HG03432 (cell line): ENCODE data around the gene DVL3.

Experiments
- ATAC-seq: cut with Tn5 transposase; IDR thresholded peaks from one replicate; pipeline ENCODE4 v1.9.1; 2021; ENCODE audit warnings: mild to moderate bottlenecking, moderate library complexity; ENCODE audit not compliant: unreplicated experiment

Gene DVL3

DNA sequence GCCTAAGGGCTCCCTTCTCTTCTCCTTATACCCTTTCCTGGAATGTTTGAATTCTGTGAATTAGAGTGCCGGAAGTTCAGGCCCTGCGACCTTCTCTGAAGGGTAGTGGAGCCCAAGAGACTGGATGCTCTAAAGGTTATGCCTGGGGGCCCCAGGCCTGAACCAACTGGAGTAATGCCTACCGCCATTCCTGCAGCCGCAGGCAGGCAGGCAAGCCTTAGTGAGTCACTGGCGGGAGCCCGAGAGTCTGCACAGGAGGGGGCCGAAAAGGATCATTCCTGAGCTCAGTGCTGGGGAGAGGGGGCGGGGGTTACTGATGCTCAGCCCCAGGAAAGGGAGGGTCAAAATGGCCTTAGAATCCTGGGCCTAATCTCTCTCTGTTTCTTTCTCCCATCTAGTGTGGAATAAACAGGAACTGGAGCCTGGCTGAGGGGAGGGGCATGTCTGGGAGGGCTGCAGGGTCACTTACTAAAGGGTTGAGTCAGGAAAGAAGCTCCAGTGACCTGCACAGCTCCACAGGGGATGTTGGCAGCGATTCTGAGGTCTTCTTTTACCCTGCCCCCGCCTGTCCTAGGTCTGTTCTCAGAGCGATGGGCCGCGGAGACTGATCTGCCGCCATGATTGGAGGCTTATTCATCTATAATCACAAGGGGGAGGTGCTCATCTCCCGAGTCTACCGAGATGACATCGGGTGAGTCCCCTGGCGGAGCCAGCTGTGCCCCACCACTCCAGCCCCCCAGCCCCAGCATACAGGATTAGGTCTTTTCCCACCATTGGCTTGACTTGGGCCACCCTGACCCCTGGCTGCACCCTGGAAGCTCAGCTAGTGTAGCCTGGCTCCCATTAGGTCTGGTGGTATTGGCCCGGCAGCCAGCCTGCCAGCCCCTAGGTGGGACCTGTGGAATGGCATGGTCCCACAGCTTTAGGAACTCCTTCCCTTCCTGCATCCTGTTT is 21.5 kb downstream of the DVL3 start:
- ATAC-seq = no peak

DNA sequence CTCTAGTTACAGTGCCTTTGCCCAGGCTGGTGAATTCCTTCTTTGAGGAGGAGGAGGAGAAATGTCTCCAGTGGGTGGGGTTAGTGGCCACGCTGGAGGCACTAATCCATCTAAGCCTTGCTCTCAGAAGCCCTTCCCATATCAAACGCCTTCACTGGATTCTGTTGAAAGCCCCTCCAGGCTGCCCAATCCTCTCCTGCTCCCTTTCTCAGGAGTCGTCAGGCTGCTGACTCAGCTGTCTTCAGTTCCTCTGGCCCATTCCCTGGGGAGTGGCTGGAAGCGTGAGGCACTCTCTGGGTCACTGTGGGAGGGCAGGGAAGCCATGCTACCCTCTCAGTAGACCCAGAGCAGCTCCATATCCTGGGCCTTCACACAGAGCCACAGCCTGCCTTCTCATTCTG is 22.2 kb downstream of the DVL3 start:
- no peak for ATAC-seq

DNA sequence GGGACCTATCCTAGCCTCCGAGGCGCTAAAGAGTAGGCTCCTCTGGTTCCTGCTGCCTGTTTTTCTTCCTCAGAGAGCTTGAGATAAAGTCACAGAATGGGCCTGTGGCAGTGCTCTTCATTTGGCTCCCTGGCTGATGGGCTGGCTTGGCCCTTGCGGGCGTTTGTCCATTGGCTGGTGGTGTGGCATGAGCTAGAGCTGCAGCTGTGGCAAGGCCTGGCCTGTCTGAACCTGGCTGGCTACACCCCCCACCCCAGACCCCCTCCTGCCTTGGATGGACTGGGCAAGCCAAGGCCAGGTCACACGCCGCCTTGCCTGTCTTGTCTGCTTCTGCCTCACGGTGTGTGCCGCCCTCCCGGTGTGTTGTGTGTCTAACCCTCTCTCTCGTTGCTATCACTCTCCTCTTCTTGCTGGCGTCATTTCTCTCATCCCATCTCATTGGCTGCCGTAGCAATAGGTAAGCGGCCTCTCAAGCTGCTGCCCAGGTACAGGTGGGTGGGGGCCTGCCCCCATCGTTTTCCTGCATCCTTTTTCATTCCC is 22.7 kb downstream of the DVL3 start:
- no peak for ATAC-seq

DNA sequence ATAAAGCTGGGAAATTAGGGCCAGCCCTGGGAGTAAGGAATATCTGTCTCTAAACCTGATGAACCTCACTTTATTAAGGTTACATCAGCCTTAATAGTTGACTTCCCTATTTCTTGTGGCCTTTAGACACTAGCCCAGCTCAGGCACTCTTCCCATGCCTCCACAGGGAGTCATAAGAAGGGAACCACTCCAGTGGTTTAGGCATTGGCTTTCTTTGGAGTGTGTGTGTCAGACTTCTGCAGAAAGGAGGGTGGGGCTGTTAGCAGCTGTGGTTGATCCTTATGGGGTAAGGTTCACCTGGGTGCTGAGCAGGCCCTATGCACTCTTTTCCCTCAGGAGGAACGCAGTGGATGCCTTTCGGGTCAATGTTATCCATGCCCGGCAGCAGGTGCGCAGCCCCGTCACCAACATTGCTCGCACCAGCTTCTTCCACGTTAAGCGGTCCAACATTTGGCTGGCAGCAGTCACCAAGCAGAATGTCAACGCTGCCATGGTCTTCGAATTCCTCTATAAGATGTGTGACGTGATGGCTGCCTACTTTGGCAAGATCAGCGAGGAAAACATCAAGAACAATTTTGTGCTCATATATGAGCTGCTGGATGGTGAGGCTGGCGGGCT is 23.5 kb downstream of the DVL3 start:
- ATAC-seq = no peak

GRCh38 chr3:184180165-184180564 is 25.0 kb downstream of the DVL3 start:
- ATAC-seq = no peak

- ATAC-seq = no peak
Measured at GRCh38 chr3:184181596-184181995, 26.4 kb downstream of the DVL3 start.

DNA sequence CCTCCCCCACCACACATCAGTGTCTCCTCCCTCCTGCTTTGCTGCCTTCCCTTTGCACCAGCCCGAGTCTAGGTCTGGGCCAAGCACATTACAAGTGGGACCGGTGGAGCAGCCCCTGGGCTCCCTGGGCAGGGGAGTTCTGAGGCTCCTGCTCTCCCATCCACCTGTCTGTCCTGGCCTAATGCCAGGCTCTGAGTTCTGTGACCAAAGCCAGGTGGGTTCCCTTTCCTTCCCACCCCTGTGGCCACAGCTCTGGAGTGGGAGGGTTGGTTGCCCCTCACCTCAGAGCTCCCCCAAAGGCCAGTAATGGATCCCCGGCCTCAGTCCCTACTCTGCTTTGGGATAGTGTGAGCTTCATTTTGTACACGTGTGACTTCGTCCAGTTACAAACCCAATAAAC is 28.5 kb downstream of the DVL3 start:
- ATAC-seq = no peak

GRCh38 chr3:184184546-184185230 is 29.5 kb downstream of the DVL3 start:
- ATAC-seq = no peak

GRCh38 chr3:184185461-184186183 is 30.4 kb downstream of the DVL3 start:
- ATAC-seq = peak; percentile 93

- peak; percentile 29 for ATAC-seq
Measured at GRCh38 chr3:184186184-184186901, 31.2 kb downstream of the DVL3 start, which contains the start of gene ABCF3. ABCF3 (plus strand) TSS chr3:184186199; CDS start chr3:184186208, 9 bp downstream.

DNA sequence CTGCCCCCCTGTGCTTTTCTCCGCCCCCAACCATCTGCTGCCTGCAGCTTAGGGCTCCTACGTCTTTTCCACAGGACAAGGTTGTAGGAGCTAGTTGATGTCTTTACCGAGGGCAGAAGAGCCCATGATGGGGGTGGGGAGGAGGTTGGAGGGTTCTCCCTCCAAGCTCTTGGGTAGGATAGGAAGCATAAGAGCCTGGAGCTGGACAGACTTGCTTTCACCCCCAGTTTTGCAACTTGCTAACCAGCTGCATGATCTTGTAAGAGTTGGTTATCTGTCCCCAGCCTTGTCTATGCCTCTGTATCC is 31.7 kb downstream of the DVL3 start:
- ATAC-seq = no peak

DNA sequence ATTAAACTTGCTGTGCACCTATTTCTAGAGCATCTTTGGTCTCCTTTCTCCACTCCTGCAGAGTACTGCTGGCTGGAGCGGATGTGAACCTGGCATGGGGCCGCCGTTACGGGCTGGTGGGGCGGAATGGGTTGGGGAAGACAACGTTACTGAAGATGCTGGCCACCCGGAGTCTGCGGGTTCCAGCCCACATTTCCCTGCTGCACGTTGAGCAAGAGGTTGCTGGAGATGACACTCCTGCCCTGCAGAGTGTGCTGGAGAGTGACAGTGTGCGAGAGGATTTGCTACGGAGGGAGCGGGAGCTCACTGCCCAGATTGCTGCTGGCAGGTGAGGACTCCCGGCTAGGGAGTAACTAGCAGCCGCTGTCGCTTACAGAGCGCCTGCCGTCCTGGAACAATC is 32.9 kb downstream of the DVL3 start:
- ATAC-seq = no peak

GRCh38 chr3:184189421-184189820 is 34.2 kb downstream of the DVL3 start:
- no peak for ATAC-seq

DNA sequence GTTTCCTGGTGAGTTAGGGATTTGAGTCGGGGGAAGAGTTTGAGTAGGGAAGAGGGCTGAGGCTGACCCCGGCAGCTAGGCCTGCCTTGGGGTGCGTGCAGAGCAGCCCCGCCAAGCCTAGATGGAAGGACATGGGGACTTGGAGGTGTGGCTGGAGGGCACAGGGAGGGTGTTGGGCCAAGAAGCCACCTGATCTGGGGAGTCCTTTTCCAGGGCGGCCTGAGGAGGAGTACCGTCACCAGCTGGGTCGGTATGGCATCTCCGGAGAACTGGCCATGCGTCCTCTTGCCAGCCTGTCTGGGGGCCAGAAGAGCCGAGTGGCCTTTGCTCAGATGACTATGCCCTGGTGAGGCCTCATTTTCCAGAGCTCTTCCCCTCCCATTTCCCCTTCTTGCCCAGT is 37.7 kb downstream of the DVL3 start:
- ATAC-seq = no peak

GRCh38 chr3:184193991-184194539 is 38.9 kb downstream of the DVL3 start:
- ATAC-seq = no peak

DNA sequence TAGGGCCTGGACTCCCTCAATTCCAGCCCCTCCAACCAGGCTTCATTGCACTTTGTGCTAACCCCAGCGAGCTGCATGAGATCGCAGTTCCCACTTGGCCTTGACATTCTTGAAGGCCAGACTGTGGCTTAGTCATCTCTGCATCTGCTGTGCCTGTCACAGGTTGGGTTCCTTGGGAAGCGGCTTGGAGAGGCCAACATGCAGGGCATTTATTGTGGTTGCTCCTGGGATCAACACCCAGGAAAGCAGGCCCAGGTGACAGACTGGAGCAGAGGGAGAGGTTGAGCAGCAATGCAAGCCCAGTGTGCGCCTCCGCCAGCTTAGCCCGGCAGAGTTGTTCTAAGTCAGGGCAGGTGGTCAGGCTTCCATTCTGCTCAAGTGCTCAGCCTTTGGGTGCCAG is 41.4 kb downstream of the DVL3 start:
- ATAC-seq = no peak

DNA sequence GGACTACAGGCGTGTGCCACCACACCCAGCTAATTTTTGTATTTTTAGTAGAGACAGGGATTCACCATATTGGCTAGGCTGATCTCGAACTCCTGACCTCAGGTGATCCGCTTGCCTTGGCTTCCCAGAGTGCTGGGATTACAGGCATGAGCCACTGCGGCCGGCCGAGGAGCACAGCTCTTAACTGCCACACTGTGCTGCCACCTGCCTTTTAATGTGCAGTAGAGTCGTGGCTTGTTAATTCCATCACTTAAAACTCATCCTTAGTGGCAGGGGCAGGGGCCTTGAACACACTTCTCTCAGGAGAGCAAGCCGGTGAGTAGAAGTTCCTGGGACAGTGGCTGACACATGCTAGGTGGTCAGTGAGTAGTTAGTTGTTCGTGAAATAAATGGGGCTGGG is 43.3 kb downstream of the DVL3 start:
- ATAC-seq = no peak

DNA sequence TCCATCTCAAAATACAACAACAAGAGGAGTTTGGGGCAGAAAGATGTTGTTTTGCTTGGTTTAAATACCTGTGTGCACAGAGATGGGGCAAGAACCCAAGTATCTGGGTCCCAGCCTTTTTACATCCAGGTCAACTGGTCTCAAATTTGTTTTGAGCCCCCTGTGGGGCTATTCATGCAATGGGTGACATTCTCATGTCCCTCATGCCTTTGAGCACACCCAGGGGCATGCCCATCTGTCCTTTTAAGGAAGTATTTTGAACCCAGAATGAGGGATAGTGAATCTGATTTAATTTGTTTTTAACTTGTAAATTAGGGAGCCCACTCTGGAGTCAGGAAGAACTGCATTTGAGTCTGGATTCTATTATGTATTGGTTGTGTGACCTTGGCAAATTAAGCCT is 45.6 kb downstream of the DVL3 start:
- ATAC-seq = no peak

- no peak for ATAC-seq
Measured at GRCh38 chr3:184203526-184203925, 48.3 kb downstream of the DVL3 start.
